SU-DHL-6 (cell line): ENCODE results near the gene PGM1.
A peak's percentile ranks its signal among the peaks of the same experiment; 100 is the strongest.

Experiments used
- H2AFZ ChIP-seq: fragments of 200-600 bp; sonication (generic); 2 replicates; pipeline ENCODE4 v1.6.1; 2014; ENCODE audit warnings: low read depth, mild to moderate bottlenecking, moderate library complexity, mixed read lengths, antibody characterized with exemption, low read length; ENCODE audit not compliant: severe bottlenecking
- H3F3A ChIP-seq: fragments of 200-600 bp; shearing (Covaris generic); 2 replicates; pipeline ENCODE4 v1.6.0; 2016; ENCODE audit warnings: antibody characterized with exemption, mild to moderate bottlenecking; ENCODE audit not compliant: insufficient read depth
- H3K27ac ChIP-seq: fragments of 200-600 bp; sonication (generic); 2 replicates; pipeline ENCODE4 v1.5.1; 2016; ENCODE audit warnings: low read depth, mild to moderate bottlenecking, low read length, moderate library complexity, mixed read lengths
- H3K27me3 ChIP-seq: fragments of 200-600 bp; sonication (generic), shearing (Covaris generic); 2 replicates; pipeline ENCODE4 v1.6.0; 2014; ENCODE audit warnings: mild to moderate bottlenecking, low read length
- H3K36me3 ChIP-seq: fragments of 200-600 bp; sonication (generic); 2 replicates; pipeline ENCODE4 v1.6.1; 2014; ENCODE audit warnings: mild to moderate bottlenecking, low read length, mixed read lengths
- H3K4me2 ChIP-seq: fragments of 300-600, 200-600 bp; shearing (Covaris generic), sonication (generic); 2 replicates; pipeline ENCODE4 v1.6.0; 2014; ENCODE audit warnings: low read length, low read depth, mild to moderate bottlenecking; ENCODE audit not compliant: poor library complexity, severe bottlenecking
- H3K4me3 ChIP-seq: fragments of 200-600 bp; sonication (generic); 2 replicates; pipeline ENCODE4 v1.5.1; 2014; ENCODE audit warnings: antibody characterized with exemption, low read length, mild to moderate bottlenecking, mixed read lengths; ENCODE audit not compliant: insufficient read depth, poor library complexity, severe bottlenecking
- H3K79me2 ChIP-seq: fragments of 200-600 bp; sonication (generic); 2 replicates; pipeline ENCODE4 v1.6.1; 2014; ENCODE audit warnings: mild to moderate bottlenecking, low read length, moderate library complexity; ENCODE audit not compliant: insufficient read depth
- H3K9ac ChIP-seq: fragments of 200-600 bp; sonication (generic); 2 replicates; pipeline ENCODE4 v1.7.0; 2014; ENCODE audit warnings: mild to moderate bottlenecking, low read length
- H3K9me2 ChIP-seq: fragments of 200-600 bp; sonication (generic); replicated peaks from 2 replicates; pipeline ENCODE4 v1.6.1; 2014; ENCODE audit warnings: low read length; ENCODE audit not compliant: insufficient read depth
- H3K9me3 ChIP-seq: fragments of 200-600 bp; sonication (generic); 2 replicates; pipeline ENCODE4 v1.6.1; 2014; ENCODE audit warnings: low read length, mixed read lengths; ENCODE audit not compliant: insufficient read depth
- H4K20me1 ChIP-seq: fragments of 200-600 bp; sonication (generic); 2 replicates; pipeline ENCODE4 v1.6.1; 2014; ENCODE audit warnings: low read depth, mild to moderate bottlenecking, antibody characterized with exemption, low read length, moderate library complexity, mixed read lengths
- CTCF ChIP-seq: fragments of 200-600 bp; sonication (generic); IDR thresholded peaks from one replicate; pipeline ENCODE4 v1.5.1; 2017; ENCODE audit warnings: antibody characterized with exemption, mild to moderate bottlenecking, low read length, moderate library complexity; ENCODE audit not compliant: insufficient read depth, poor library complexity, severe bottlenecking
- EZH2phosphoT487 ChIP-seq: fragments of 200-600 bp; sonication (generic), shearing (Covaris generic); conservative IDR thresholded peaks from 2 replicates; pipeline ENCODE4 v1.6.1; 2018; ENCODE audit warnings: mild to moderate bottlenecking, antibody characterized with exemption, low read length, moderate library complexity, mixed read lengths

Gene PGM1

GRCh38 chr1:63674238-63674864 is 81.1 kb downstream of the PGM1 start:
- no peak overlapping the region for H3K9ac ChIP-seq
- no peak overlapping the region for H3K4me3 ChIP-seq
- no peaks in the 10 kb centered on the region for H3K9me2 ChIP-seq
- H2AFZ ChIP-seq, result no peak overlapping the region
- H3K27me3 ChIP-seq, result no peaks in the 10 kb centered on the region
- H3K36me3 ChIP-seq, result no peaks in the 10 kb centered on the region
- TF ChIP-seq EZH2phosphoT487 (no peak), CTCF (peak; percentile 12)
- no peaks in the 10 kb centered on the region for H3K79me2 ChIP-seq
- H3K9me3 ChIP-seq, result no peaks in the 10 kb centered on the region
- no peaks in the 10 kb centered on the region for H4K20me1 ChIP-seq
- H3K27ac ChIP-seq, result no peak overlapping the region
- no peak overlapping the region for H3K4me2 ChIP-seq
- H3F3A ChIP-seq, result no peaks in the 10 kb centered on the region

GRCh38 chr1:63674865-63675419 is 81.7 kb downstream of the PGM1 start:
- no peak for TF ChIP-seq CTCF
- no peak for TF ChIP-seq EZH2phosphoT487

GRCh38 chr1:63675420-63675931 is 82.3 kb downstream of the PGM1 start:
- H3K79me2 ChIP-seq, result no peaks in the 10 kb centered on the region
- no peak overlapping the region for H3K4me3 ChIP-seq
- H3K9me2 ChIP-seq, result no peaks in the 10 kb centered on the region
- H3K36me3 ChIP-seq, result no peaks in the 10 kb centered on the region
- TF ChIP-seq CTCF (no peak), EZH2phosphoT487 (no peak)
- H3K9me3 ChIP-seq, result no peaks in the 10 kb centered on the region
- no peak overlapping the region for H3K4me2 ChIP-seq
- H3K27ac ChIP-seq, result no peak overlapping the region
- no peaks in the 10 kb centered on the region for H3K27me3 ChIP-seq
- H2AFZ ChIP-seq, result no peak overlapping the region
- no peak overlapping the region for H3K9ac ChIP-seq
- H4K20me1 ChIP-seq, result no peaks in the 10 kb centered on the region
- H3F3A ChIP-seq, result no peaks in the 10 kb centered on the region

More at GRCh38 chr1:63674865-63675419, 81.7 kb downstream of the PGM1 start:
- no peak overlapping the region for H3K4me3 ChIP-seq
- no peaks in the 10 kb centered on the region for H3K9me3 ChIP-seq
- H3K9me2 ChIP-seq, result no peaks in the 10 kb centered on the region
- no peaks in the 10 kb centered on the region for H4K20me1 ChIP-seq
- no peak overlapping the region for H3K4me2 ChIP-seq
- no peaks in the 10 kb centered on the region for H3K36me3 ChIP-seq
- no peak overlapping the region for H3K27ac ChIP-seq
- H2AFZ ChIP-seq, result no peak overlapping the region
- no peak overlapping the region for H3K9ac ChIP-seq
- no peaks in the 10 kb centered on the region for H3F3A ChIP-seq
- no peaks in the 10 kb centered on the region for H3K27me3 ChIP-seq
- no peaks in the 10 kb centered on the region for H3K79me2 ChIP-seq
